GM12801 (cell line): ENCODE results near the gene MIDN.

Source experiments
- TF ChIP-seq, protein P1 (sequence below): IDR thresholded peaks from one replicate; pipeline ENCODE4 v1.5.1; 2011; ENCODE audit warnings: control low read depth; ENCODE audit not compliant: insufficient read length; ENCODE audit errors: extremely low read depth

The MIDN gene

DNA sequence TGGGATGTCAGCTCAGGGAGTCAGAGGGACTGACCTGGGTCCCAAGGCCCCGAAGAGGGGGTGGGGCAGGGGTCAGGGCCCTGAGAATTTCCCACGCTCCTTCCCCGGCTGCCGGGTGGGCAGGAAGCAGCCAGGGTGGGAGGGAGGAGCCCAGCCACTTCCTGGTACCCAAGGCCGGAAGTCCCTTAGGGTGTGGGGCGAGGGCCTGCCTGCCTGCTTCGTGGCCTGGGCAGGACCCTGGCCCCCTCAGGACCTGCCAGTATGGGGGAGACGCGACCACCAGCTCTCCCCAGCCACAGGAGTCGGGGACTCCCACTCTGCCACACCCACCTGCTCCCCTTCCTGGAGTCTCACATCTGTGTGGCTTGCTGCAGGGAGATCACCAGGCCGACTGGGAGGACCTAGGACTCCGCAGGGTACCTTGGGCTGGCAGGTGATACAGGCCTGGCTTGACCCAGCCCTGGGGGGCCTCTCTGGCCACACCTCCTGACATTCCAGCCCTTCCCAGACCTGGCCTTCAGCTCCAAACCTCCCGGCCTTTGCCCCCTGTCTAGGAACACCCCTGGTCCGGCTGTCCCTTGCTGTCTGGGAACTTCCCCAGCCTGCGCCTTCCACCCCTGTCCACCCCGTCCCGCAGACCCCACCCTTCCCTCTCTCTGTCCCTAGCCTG lies 11.0 kb downstream of the MIDN start:
- TF ChIP-seq, protein P1, sequence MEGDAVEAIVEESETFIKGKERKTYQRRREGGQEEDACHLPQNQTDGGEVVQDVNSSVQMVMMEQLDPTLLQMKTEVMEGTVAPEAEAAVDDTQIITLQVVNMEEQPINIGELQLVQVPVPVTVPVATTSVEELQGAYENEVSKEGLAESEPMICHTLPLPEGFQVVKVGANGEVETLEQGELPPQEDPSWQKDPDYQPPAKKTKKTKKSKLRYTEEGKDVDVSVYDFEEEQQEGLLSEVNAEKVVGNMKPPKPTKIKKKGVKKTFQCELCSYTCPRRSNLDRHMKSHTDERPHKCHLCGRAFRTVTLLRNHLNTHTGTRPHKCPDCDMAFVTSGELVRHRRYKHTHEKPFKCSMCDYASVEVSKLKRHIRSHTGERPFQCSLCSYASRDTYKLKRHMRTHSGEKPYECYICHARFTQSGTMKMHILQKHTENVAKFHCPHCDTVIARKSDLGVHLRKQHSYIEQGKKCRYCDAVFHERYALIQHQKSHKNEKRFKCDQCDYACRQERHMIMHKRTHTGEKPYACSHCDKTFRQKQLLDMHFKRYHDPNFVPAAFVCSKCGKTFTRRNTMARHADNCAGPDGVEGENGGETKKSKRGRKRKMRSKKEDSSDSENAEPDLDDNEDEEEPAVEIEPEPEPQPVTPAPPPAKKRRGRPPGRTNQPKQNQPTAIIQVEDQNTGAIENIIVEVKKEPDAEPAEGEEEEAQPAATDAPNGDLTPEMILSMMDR, result no peak

GRCh38 chr19:1259876-1260748 lies 11.7 kb downstream of the MIDN start:
- TF ChIP-seq, protein P1, result no peak

- TF ChIP-seq, protein P1, result no peak
Observed at GRCh38 chr19:1260749-1261537, 12.6 kb downstream of the MIDN start.

GRCh38 chr19:1261538-1261797 lies 13.1 kb downstream of the MIDN start:
- TF ChIP-seq, protein P1, result no peak

DNA sequence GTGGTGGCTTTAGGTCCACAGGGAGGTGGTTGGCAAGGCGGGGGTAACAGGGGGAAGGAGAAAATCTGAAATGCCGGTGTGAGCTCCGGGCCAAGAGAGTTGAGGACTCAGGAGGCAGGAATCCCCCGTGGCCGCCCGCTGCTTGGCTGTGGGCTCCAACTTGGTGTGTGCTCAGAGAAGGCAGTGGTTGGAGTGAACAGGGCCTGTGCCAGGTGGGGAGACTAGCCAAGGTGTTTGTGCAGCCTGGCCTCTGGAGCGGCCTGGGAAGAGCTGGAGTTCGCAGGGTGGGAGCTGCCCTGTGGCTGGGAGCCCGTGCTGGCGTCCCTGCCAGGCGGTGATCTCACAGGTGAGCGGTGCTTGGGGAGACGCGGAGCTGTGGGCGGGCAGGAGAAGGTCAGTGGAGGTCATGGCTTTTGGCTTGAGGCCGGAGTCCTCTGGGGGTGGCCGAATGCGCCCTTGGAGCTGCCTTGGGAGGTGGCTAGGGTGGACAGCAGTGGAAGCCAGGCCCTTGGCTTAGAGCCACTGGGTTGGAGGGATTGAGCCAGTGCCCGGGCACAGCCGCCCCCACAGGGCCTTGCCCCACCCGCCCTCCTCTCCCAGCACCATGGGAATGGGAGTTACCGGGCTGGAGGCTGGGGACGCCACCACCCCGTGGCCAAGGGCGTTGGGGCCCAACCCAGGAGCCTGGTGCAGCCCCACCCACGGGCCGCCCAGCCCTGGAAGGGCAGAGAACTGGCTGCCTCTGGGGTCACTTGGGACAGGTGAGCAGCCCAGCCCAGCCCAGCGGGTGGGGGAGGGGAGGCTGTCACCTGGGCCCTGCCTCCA lies 13.6 kb downstream of the MIDN start:
- TF ChIP-seq, protein P1, result no peak

- TF ChIP-seq, protein P1, result no peak
Observed at GRCh38 chr19:1262623-1263123, 14.3 kb downstream of the MIDN start.
